Activated effector memory CD4-positive, alpha-beta T cell treated with anti-CD3 and anti-CD28 coated beads, Interleukin-2, amount 50 U/mL, for 16 hours (primary cell): Measurements from ENCODE around the gene PABPC1L2B.
"Not testable (repeated sequence)": the region's sequence is repeated elsewhere in the genome, so short reads cannot be mapped to it uniquely, and the experiment has no call there.

ENCODE experiments used
- DNase-seq: peaks from one replicate; pipeline ENCODE4 v3.0.0-alpha.2; 2020

PABPC1L2B gene

GRCh38 chrX:73002733-73003132 is at the start of gene PABPC1L2B:
Gene PABPC1L2B, plus strand, starts transcription at chrX:73002939. Its CDS starts 704 bp downstream, at chrX:73003643.
- DNase-seq: not testable (repeated sequence)

- DNase-seq: not testable (repeated sequence)
These were observed 42.8 kb upstream of the PABPC1L2B start for GRCh38 chrX:72959971-72960370.

GRCh38 chrX:72971859-72972258 is 30.9 kb upstream of the PABPC1L2B start:
- not testable (repeated sequence) for DNase-seq

GRCh38 chrX:72974885-72975284 is 27.9 kb upstream of the PABPC1L2B start:
- DNase-seq: not testable (repeated sequence)

- DNase-seq: not testable (repeated sequence)
These were observed 21.8 kb upstream of the PABPC1L2B start for GRCh38 chrX:72980894-72981469.

GRCh38 chrX:73004032-73004431 is 1.3 kb downstream of the PABPC1L2B start:
- not testable (repeated sequence) for DNase-seq

GRCh38 chrX:73021361-73022092 is 18.8 kb downstream of the PABPC1L2B start:
- no peak for DNase-seq

GRCh38 chrX:73022093-73022445 is 19.3 kb downstream of the PABPC1L2B start:
- DNase-seq: not testable (repeated sequence)

- no peak for DNase-seq
These were observed 26.1 kb downstream of the PABPC1L2B start for GRCh38 chrX:73028876-73029275.
